HG03439 (cell line): ENCODE measurements around the gene MTMR3.
"Not testable (repeated sequence)": the region's sequence is repeated elsewhere in the genome, so short reads cannot be mapped to it uniquely, and the experiment has no call there.

Experiments
- ATAC-seq: cut with Tn5 transposase; IDR thresholded peaks from one replicate; pipeline ENCODE4 v1.9.1; 2021; ENCODE audit warnings: mild to moderate bottlenecking, moderate library complexity; ENCODE audit not compliant: unreplicated experiment

Gene MTMR3

DNA sequence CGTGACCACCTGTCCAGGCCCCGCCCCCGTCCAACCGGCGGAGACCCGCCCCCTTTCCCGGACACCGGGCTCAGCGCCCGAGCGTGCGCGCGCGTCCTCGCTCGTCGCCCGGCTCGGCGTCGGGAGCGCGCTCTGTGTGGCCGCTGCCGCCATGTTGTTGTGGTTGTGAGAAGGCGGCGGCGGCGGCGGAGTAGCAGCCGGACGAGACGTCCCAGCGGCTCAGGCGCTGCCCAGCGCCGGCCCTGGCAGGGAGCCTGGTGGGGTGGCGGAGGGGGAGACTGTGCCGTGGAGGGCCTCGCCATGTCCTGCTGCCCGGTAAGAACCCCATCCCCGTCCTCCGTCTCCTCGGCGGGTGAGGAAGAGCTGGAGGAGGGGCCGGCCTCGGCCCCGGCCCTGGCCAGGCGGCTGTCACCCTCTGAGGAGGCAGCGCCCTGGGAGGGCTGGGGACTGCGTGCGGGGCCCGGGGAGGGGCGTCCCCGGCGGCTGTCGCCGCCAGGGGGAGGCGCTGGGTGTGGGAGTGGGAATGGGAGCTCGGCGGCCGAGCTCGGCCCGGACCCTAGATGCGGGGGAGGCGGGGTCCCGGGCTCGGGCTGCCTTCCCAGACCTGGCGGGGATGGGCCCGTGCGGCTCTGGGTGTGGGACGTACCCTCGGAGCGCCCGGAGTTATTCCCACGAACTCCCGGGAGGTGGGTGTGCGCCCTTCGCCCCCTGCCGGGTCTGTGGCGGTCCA, at the start of gene MTMR3:
TSS of gene MTMR3 (plus strand) at position 130 of the 730 bp plus-strand sequence. CDS start 87,886 bp downstream, outside the sequence.
- peak; percentile 70 for ATAC-seq

DNA sequence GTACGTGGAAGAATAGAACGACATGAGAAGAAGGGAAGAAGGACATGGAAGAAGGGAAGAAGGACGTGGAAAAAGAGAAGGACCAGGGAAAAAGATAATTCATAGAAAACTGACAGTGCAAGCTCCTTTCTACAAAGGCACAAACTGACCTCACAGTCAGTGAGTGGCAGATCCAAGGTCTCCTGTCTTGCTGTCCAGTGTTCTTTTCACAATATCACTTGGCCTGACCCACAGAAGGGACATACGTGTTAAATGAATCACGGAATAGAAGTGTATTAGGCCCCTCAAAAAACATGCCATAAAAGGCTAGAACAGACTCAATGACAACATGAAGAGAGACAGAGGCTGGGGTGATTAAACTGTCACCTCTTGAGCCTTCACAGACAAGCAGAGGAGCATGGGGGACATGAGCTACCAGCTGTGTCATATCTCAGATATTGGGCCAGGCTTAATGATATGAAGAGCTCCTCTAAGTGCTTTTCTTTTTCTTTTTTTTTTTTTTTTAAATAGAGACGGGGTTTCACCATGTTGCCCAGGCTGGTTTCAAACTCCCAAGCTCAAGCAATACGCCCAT, 49.5 kb upstream of the MTMR3 start:
- ATAC-seq = no peak

DNA sequence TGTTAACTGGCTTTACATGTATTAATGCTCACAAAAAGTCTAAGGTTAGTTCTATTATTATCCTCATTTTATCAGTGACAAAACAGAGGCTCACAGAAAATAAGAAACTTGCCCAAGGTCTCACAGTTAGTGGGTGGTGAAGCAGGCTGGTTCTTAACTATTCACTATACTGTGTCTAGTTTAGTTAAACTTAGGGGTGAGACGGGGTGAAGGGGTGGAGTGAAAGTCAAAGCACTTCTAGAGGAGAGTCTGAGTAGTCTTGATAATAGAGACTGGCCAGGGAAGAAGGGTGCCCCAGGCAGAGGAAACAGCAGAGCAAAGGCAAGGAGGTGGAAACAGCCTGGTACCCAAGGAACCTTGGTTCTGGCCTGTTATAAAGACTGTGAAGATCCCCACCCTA, 48.9 kb upstream of the MTMR3 start:
- no peak for ATAC-seq

DNA sequence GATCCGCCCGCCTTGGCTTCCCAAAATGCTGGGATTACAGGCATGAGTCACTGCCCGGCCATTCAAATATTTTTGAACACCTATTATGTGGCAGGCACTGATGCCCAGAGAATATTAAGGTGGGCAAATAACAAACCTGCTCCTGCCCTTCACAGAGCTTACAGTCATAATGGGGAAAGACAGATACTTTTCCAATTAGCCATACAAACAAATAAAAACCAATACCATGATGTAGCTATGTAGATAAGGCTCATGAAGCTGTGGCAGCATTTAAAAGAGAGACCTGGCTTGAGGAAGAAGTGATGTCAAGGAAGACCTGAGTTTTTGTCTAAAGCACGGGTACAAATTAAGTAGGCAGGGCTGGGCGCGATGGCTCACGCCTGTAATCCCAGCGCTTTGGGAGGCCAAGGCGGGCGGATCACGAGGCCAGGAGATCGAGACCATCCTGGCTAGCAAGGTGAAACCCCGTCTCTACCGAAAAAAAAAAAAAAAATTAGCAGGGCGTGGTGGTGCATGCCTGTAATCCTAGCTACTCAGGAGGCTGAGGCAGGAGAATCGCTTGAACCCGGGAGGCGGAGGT, 46.1 kb upstream of the MTMR3 start:
- not testable (repeated sequence) for ATAC-seq

DNA sequence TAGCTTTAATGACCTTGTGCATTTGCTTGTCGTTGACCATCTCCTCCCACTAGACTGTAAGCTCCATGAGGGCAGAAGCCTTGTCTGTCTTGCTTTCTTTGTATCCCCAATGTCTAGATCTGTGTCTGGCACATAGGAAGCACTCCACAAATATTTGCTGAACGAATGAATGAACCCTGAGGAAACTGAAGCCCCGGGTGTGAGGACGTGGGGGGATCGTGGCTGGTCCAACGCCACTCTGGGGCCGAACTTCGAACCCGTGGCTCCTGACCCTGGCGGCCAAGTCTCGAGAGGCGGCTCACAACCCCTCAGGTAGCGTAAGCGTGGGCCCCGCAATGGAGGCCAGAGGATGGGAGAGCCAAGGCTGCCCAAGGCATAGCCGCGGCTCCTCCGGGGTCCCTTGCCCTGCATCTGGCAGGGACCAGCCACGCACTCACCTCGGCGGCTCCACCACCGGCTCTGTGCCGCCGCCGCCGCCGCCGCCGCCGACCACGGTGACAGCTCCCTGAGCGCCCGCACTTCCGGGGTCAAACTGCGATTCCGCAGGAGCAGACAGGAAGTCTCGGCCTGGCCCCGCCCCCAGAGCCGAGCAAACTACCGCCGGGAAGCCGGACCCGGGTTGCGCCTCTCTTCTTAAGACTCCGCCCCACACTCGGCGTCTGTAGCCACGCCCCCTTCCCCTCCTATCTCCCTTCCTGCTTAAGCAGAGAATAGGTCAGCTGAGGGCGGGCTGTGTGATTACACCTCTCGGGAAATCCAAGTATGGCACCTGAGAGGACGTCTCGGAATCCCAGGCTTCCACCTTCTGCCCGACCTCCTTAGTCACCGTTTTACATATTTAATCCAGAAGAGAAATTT, 45.0 kb upstream of the MTMR3 start, which contains the start of gene ASCC2:
TSS of gene ASCC2 (minus strand) at position 534 of the 858 bp plus-strand sequence. CDS start 5,949 bp downstream, outside the sequence.
- ATAC-seq = peak; percentile 95

DNA sequence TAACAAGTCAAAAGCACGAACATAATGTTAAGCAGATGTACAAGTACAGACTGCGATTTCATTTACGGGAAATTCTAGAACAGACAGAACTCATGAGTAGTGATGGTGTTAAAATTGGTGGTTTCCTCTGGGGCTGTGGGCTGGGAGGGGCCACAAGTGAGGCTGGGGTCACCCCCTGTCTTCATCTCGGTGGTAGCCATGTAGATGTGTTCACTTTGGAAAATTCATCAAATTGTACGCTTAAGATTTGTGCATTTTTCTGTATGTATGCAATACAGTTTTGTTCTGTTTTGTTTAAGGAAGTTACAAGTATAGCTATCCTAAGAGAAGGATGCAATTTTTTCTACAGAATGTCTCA, 44.4 kb upstream of the MTMR3 start:
- ATAC-seq = no peak

DNA sequence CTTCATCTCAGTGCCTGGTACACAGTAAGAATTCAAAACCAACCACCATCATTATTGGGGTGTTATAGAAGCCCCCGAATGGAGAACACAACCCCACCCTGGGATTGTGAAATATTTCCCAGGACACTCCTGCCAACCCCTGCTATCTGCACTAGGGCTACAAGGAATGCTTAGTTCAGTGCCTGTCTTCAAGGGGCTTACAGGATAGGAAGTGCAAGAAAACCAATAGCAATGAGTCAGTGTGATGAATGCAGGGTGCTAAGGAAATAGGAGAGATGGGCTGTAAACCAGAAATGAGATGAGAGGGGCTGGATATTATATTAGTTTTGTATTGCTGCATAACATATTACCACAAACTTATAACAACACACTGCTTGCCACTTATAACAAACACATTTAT, 43.9 kb upstream of the MTMR3 start:
- ATAC-seq = no peak

DNA sequence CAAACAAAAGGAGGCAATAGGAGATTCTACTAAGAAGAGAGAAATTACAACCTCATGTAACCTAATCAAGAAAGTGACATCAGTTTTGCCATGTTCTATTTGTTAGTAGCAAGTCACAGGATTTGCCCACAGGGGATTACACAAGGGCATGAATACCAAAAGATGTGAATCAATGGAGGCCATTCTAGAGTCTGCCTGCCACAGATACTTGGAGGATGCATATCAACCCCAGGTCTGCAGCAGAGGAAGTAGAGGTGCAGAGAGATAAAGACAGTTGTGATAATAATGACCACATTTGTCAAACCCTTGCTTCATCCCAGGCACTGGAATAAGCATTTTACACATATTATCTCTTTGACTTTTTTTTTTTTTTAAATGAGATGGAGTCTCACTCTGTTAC, 42.5 kb upstream of the MTMR3 start:
- no peak for ATAC-seq

DNA sequence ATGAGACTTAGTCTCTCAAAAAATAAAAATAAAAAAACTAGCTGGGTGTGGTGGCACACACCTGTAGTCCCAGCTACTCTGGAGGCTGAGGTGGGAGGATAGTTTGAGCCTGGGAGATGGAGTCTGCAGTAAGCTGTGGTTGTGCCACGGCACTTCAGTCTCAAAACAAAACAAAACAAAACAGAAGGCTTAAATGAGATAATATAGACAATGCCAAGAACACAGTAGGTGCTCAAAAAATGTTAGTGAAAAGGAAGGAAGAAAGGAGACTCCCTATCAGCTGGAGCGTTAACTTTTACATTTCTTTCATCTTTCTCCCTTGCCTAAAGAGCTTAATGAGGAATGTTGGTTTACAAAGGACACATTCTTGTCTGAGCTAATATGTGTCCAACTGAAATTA, 40.8 kb upstream of the MTMR3 start:
- ATAC-seq = no peak

DNA sequence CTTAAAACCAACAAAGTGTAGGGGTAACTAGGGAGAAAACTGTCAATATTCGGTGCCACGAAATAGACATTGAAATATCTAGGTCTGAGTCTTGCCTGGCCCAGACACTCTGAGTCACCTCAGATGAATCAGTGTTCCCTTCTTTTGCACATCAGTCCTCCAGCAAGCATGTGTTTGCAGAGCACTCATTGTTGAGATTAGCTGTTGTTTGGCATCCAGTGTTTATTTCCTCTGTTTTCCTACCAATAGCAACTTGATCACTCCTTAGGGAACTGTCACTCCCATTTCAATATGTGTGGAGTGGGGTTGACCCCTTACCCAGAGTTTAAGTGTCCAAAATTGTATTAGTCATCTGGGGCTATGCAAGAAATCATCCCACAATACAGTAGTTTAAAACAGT, 40.2 kb upstream of the MTMR3 start:
- ATAC-seq = no peak

DNA sequence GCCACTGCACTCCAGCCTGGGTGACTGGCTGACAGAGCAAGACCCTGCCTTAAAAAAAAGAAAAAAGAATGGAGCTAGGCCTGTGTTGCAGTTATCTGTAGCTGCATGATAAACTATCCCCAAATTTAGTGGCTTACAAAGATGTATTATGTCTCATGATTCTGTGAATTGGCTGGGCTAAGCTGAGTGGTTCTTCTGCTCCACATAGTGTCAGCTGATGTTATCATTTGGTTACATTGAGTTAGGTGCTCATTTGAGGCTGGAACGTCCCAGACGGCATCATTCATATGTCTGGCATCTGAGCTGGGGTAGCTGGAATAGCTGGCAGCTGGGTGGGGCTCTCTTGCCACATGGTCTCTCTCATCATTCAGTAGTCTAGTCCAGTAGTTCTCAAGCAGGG, 36.7 kb upstream of the MTMR3 start:
- no peak for ATAC-seq

DNA sequence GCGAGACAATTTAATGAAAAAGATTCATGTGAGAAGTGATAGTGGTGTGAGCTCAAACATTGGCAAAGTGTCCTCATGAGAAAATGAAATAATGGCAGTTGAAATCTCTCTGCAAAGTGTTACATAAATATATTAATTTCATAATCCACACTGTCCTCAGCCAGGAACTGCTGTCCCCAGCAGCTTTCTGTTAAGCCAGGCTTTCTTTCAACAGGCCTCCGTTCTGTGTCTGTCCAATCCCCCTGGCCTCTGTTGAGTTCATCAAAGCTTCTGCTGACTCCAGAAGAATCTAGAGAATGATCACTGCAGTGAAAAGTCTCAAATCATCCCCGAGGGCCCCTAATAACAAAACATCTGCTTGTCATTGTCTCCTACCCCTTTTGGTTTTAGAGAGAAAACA, 34.9 kb upstream of the MTMR3 start:
- no peak for ATAC-seq

DNA sequence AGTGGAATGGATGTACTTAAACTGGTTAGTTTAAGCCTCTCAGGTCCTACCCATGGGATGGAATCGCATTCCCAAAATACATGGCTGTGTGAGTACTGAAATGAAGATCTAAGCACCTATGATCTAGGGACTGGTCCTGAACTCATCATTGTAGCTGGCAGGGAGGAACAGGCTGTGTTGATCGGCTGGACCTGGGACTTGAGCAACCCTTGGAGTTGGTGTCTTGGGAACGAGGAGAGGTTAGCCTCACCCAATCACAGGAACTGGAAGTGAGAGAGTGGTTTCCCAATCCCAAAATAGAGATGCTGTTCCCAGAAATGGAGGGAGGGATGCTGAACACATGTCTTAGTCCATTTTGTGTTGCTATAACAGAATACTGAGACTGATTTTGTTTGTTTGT, 28.5 kb upstream of the MTMR3 start:
- no peak for ATAC-seq

DNA sequence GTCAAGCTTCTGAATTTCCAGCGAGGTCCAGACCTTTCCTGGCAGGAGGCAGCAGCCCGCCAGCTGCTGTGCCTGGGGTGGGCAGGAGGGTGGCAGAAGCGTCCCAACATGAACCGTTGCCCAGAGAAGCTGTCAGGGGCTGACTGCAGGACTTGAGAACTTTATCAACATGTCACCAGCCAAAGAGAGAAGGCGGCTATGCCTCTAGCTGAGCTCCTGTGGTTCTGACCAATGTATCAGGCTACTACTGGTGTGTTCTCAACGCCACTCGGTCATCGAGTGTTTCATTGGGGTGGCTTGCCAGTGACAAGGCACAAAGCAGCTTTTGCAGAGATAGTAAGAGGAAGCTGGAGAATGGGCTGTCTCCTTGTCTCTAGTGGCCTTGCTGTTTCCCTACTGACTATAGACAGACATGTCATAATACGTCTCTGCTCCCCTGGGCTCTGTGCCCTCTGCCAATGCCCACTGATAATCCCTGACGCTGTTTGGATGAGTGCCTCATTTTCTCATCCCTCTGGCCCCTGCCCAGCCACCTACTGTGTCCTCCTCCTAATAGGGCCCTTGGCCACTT, 27.3 kb upstream of the MTMR3 start:
- ATAC-seq = no peak

DNA sequence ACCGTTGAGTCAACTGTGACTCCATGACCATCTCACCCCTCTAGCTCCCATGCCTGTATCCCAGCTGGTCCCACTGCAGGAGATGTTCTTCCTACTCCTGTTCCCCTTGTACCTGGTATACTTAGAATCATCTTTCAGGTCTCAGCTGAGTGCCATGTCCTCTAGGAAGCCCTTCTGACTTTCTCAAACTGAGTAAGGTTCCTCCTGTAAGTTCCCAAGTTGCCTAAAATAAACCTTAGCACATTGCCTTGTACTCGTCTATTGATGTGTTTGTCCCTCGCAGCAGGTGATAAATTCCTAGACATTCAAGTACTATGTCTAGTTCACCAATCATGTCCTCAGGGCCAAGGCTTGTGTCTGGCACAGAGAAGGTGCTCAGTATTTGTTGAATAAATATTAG, 26.5 kb upstream of the MTMR3 start:
- ATAC-seq = no peak

DNA sequence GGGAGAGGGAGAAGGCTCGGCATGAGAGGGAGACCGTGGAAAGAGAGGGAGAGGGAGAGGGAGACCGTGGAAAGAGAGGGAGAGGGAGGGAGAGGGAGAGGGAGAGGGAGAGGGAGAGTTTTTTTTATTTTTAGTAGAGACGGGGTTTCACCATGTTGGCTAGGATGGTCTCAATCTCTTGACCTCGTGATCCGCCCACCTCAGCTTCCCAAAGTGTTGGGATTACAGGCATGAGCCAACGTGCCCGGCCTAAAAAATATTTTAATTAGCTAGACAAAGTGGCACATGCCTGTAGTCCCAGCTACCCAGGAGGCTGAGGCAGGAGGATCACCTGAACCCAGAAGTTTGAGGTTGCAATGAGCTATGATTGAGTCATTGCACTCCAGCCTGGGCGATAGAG, 23.9 kb upstream of the MTMR3 start:
- not testable (repeated sequence) for ATAC-seq

DNA sequence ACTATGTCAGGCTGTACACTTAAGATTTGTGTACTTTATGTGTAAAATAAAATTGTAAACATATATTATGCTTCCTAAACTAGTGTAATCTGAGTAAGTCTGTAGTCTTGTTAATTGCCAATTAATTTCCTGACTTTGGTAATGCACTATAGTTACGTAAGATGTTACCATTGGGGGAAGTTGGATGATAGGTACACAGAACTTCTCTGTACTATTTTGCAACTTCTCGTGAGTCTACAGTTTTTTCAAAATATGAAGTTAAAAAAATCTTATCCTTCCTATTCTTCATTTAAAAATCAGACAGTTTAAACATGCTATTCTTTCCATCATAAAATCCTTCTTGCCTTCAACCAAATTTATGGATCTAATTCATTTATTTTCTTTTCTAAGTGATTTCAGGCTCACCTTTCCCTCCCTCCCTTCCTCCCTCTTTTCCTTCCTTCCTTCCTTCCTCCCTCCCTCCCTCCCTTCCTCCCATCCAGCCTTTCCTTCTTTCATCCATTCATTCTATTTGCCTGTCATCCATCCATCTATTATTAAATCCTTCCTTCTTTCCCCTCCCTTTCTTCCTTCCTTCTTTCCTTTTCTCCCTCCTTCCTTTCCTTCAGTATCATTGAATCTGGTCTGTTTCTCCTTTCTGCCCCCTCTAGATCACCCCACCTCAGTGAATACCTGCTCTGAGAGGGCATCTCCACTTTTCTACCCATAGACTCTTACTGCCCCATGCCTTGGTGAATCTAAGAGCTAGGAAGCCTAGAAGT, 22.8 kb upstream of the MTMR3 start:
- ATAC-seq = no peak

DNA sequence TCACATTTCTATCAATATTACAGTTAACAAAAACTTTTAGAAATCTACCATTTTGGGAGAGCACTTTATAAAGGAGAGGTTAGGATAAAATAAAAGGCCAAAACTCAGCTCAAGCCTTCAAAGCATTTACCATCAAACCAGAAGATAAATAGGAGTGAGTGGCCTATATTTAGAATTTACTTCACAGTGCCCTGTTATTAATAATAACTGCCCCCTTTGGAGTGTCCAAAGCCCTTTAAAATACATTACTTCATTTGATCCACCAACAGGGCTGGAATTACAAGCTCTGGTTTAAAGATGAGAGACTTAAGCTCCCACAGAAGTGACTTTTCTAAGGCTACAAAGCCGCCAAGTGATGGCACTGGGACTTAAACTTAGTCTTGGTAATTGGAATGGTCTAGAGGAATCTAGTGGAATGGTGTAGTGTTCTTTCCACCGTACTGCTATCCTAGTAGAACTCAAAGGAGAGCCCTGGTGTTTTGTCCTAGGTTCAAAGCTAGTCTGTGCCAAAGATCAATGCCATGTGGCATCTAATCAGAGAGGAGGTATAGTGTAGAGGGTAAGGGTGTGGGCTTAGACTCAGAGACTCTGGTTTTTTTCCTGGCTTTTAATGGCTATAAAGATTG, 21.2 kb upstream of the MTMR3 start:
- no peak for ATAC-seq

DNA sequence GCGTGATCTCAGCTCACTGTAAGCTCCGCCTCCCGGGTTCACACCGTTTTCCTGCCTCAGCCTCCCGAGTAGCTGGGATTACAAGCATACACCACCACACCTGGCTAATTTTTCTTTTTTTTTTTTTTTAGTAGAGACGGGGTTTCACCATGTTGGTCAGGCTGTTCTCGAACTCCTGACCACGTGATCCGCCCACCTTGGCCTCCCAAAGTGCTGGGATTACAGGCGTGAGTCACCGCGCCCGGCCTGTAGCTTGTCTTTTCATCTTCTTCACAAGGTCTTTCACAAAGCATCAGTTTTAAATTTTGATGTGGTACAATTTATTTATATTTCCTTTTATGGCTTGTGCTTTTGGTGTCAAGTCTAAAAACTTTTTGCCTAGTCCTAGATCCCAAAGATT, 17.4 kb upstream of the MTMR3 start:
- not testable (repeated sequence) for ATAC-seq

DNA sequence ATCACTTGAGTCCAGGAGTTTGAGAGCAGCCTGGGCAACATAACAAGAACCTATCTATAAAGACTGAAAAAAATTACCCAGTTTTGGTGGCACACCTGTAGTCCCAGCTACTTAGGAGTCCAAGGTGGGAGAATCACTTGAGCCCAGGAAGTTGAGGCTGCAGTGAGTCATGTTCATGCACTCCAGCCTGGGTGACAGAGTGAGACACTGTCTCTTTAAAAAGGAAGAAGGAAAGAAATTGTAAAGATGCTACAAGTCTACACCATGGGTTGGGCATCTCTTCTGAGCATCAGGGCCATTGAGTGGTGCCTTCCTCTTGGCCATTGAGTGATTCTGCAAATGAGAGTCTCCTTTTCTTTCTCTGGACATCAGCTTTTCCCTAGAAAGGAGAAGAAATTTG, 15.7 kb upstream of the MTMR3 start:
- no peak for ATAC-seq
